ENCODE measurements around the gene PPP1R1C.

The PPP1R1C gene

GRCh38 chr2:181971032-181971431, 14.6 kb upstream of the PPP1R1C start:
- no peak for DNase-seq (ENCODE audit: low read depth in 3 of 3, low spot score in 1 of 3)

- no peak for DNase-seq (ENCODE audit: low read depth in 3 of 3, low spot score in 1 of 3)
Measured at GRCh38 chr2:181972431-181973170, 13.1 kb upstream of the PPP1R1C start.

- DNase-seq (ENCODE audit: low read depth in 3 of 3, low spot score in 1 of 3): no peak
Measured at GRCh38 chr2:181973171-181973783, 12.4 kb upstream of the PPP1R1C start.

GRCh38 chr2:181977661-181978350, 7.8 kb upstream of the PPP1R1C start:
- DNase-seq (ENCODE audit: low read depth in 3 of 3, low spot score in 1 of 3): no peak

- no peak for DNase-seq (ENCODE audit: low read depth in 3 of 3, low spot score in 1 of 3)
Measured at GRCh38 chr2:181978351-181979150, 7.1 kb upstream of the PPP1R1C start.

- no peak for DNase-seq (ENCODE audit: low read depth in 3 of 3, low spot score in 1 of 3)
Measured at GRCh38 chr2:181984060-181984459, 1.6 kb upstream of the PPP1R1C start.

GRCh38 chr2:181984814-181985631, 630 bp upstream of the PPP1R1C start:
- no peak for DNase-seq (ENCODE audit: low read depth in 3 of 3, low spot score in 1 of 3)

GRCh38 chr2:181988154-181988924, 2.7 kb downstream of the PPP1R1C start:
- no peak for DNase-seq (ENCODE audit: low read depth in 3 of 3, low spot score in 1 of 3)

- no peak for DNase-seq (ENCODE audit: low read depth in 3 of 3, low spot score in 1 of 3)
Measured at GRCh38 chr2:181989099-181989498, 3.4 kb downstream of the PPP1R1C start.

- DNase-seq (ENCODE audit: low read depth in 3 of 3, low spot score in 1 of 3): no peak
Measured at GRCh38 chr2:181991171-181991885, 5.7 kb downstream of the PPP1R1C start.

GRCh38 chr2:181992776-181993175, 7.1 kb downstream of the PPP1R1C start:
- no peak for DNase-seq (ENCODE audit: low read depth in 3 of 3, low spot score in 1 of 3)

- DNase-seq (ENCODE audit: low read depth in 3 of 3, low spot score in 1 of 3): no peak
Measured at GRCh38 chr2:181995289-181995688, 9.6 kb downstream of the PPP1R1C start.

- no peak for DNase-seq (ENCODE audit: low read depth in 3 of 3, low spot score in 1 of 3)
Measured at GRCh38 chr2:181998041-181998835, 12.6 kb downstream of the PPP1R1C start.

GRCh38 chr2:181998891-181999654, 13.4 kb downstream of the PPP1R1C start:
- DNase-seq (ENCODE audit: low read depth in 3 of 3, low spot score in 1 of 3): no peak

- DNase-seq (ENCODE audit: low read depth in 3 of 3, low spot score in 1 of 3): no peak
Measured at GRCh38 chr2:181999911-182000310, 14.3 kb downstream of the PPP1R1C start.

- no peak for DNase-seq (ENCODE audit: low read depth in 3 of 3, low spot score in 1 of 3)
Measured at GRCh38 chr2:182004945-182005520, 19.4 kb downstream of the PPP1R1C start.

GRCh38 chr2:182006595-182007341, 21.1 kb downstream of the PPP1R1C start:
- DNase-seq (ENCODE audit: low read depth in 3 of 3, low spot score in 1 of 3): no peak

Measured in stimulated activated CD4-positive, alpha-beta T cell treated with anti-CD3 and anti-CD28 coated beads, TNF-alpha, amount 100 ng/mL, for 1 hour (primary cell).